RWPE1 (cell line): Measurements from ENCODE around the gene PLA2G2F.
A peak's percentile ranks its signal among the peaks of the same experiment; 100 is the strongest.
"Not testable (repeated sequence)": the region's sequence is repeated elsewhere in the genome, so short reads cannot be mapped to it uniquely, and the experiment has no call there.

ENCODE experiments used
- CTCF ChIA-PET: fragments of 350-600 bp; sonication (Branson Sonifier 250); formaldehyde crosslinking; extraction: SDS; loops from one replicate; lab custom pipeline; 2021; lab: Yijun Ruan, JAX
- POLR2A ChIA-PET: fragments of 400-600 bp; formaldehyde crosslinking; extraction: SDS; loops from one replicate; lab custom pipeline; 2020; ENCODE audit warnings: antibody characterized with exemption; ENCODE audit not compliant: low non-redundant PET; lab: Yijun Ruan, JAX
- DNase-seq: peaks from one replicate; pipeline ENCODE4 v3.0.0; 2012; ENCODE audit warnings: low spot score
- H3K27ac ChIP-seq: fragments of 450-650 bp; 2 replicates; pipeline ENCODE4 v1.5.1; 2017
- TF ChIP-seq, protein P1 (sequence below): fragments of 450-650 bp; conservative IDR thresholded peaks from 2 replicates; pipeline ENCODE4 v1.5.1; 2017; ENCODE audit warnings: low read depth, mild to moderate bottlenecking

The PLA2G2F gene

DNA sequence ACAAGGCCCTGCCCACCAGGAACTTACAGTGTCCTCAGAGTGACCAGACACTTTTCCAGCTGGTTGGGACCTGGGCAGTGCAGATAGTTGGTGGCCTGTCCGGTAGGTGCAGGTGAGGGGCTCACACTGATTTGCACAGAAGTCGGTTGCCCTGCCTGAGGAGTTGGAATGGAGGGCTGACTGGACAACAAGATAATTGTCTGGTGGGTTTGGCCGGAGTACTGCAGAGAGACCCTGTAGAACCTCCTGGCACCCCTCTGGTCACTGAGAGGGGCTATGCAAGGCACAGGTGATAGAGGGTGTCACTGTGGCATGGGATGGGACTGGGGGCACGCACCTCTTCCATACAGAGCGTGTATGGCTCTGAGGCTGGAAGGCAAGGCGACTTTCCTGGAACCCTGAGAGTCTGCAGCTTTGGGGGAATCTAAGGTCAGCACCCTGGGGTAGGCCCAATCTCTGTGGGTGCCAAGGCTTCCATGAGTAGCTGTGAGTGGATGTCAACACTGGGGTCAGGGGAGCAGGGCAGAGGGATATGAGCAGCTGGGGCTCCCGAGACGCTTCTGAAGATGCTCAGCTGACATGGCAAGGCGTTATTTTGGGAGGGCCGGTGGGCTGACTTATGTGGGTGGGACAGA is 12.2 kb upstream of the PLA2G2F start:
- ChIA-PET POLR2A (no interaction called here), CTCF (no interaction called here)
- H3K27ac ChIP-seq, result no peak overlapping the region
- TF ChIP-seq, protein P1, sequence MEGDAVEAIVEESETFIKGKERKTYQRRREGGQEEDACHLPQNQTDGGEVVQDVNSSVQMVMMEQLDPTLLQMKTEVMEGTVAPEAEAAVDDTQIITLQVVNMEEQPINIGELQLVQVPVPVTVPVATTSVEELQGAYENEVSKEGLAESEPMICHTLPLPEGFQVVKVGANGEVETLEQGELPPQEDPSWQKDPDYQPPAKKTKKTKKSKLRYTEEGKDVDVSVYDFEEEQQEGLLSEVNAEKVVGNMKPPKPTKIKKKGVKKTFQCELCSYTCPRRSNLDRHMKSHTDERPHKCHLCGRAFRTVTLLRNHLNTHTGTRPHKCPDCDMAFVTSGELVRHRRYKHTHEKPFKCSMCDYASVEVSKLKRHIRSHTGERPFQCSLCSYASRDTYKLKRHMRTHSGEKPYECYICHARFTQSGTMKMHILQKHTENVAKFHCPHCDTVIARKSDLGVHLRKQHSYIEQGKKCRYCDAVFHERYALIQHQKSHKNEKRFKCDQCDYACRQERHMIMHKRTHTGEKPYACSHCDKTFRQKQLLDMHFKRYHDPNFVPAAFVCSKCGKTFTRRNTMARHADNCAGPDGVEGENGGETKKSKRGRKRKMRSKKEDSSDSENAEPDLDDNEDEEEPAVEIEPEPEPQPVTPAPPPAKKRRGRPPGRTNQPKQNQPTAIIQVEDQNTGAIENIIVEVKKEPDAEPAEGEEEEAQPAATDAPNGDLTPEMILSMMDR, result no peak
- DNase-seq, result no peak

DNA sequence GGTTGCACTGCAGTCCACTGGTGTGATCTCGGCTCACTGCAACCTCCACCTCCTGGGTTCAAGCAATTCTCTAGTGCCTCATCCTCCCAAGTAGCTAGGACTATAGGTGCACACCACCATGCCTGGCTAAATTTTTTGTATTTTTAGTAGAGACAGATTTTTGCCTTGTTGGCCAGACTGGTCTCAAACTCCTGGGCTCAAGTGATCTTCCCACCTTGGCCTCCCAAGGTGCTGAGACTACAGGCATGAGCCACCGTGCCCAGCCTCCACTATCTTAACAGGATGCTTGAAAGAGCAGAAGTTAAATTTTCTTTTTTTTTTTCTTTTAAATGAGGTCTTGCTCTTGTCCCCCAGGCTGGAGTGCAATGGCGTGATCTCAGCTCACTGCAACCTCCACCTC is 8.6 kb upstream of the PLA2G2F start:
- POLR2A ChIA-PET, CTCF ChIA-PET: not testable (repeated sequence)

DNA sequence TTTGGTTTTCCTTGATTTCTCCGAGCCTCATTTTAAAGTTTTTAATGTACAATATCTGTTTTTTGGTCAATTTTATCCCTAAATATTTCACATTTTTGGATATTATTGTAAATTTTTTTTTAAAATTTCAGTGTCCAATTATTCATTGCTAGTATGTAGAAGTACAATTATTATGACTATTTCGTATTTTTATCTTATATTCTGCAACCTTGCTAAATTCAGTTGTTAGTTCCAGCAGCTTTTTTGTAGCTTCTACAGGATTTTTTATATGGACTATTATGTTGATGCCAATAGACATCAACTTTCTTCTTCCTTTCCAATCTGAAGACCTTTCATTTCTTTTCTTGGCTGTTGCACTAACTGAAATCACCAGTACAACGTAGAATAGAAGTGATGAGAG is 4.1 kb upstream of the PLA2G2F start:
- POLR2A ChIA-PET, result no interaction called here
- CTCF ChIA-PET, result no interaction called here
- no peak overlapping the region for H3K27ac ChIP-seq
- TF ChIP-seq, protein P1, result no peak
- no peak for DNase-seq

More for the DNA sequence above, 8.6 kb upstream of the PLA2G2F start:
- not testable (repeated sequence) for DNase-seq, H3K27ac ChIP-seq

DNA sequence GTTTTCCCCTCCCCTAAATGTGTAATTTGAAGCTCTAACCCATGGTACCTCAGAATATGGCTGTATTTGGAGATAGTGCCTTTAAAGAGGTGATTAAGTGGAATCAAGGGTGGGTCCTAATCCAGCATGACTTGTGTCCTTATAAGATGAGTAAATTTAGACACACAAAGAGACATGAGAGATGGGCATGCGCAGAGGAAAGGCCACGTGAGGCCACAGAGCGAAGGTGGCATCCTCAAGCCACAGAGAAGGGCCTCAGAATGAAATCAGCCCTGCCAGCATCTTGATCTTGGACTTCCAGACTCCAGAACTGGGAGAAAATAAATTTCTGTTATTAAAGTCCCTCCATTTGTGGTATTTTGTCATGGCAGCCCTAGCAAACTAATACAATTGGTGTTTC is 2.9 kb upstream of the PLA2G2F start:
- ChIA-PET POLR2A (no interaction called here), CTCF (no interaction called here)
- no peak overlapping the region for H3K27ac ChIP-seq
- DNase-seq, result no peak
- TF ChIP-seq, protein P1, result no peak

DNA sequence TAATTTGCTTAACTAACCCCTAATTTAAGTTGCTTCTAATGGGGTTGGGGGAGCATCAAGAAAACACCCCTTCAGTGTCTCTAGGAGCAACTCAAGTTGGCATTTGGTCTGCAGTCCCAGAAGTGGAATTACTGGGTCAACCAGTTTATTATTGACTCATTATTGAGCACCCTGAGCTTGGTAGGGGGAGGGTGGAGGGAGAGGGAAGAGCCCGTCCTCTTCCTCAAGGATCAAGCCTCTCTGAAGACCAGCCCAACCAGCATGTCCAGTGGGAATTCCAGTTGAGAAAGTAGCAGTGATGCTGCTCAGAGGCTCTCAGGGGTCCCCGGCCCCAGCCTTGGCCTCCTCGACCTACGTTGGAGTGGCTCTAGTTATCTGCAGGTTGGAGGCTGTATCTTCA is 2.1 kb upstream of the PLA2G2F start:
- no peak overlapping the region for H3K27ac ChIP-seq
- DNase-seq, result peak; percentile 67
- TF ChIP-seq, protein P1, result no peak
- ChIA-PET CTCF (no interaction called here), POLR2A (no interaction called here)

DNA sequence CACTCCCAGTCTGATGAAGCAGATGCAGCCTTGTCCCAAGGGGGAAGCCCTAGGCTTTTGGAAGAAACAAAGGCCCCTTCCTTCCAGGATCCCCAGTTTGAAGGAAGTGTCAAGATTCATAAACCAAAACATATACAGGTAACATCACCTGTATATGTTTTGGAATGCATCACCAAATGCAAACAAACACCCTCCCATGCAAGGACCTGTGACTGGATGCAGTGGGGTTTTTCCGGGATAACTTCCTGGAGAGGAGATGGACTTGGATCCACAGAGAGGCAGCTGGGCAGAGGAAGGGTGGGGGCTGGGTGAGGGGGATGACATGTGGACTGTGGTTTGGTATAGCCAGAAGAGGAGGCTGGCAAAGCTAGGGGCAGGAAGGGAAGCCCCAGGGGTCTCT is 1.5 kb upstream of the PLA2G2F start:
- no peak for DNase-seq
- CTCF ChIA-PET, result no interaction called here
- TF ChIP-seq, protein P1, result no peak
- POLR2A ChIA-PET, result no interaction called here
- H3K27ac ChIP-seq, result no peak overlapping the region

DNA sequence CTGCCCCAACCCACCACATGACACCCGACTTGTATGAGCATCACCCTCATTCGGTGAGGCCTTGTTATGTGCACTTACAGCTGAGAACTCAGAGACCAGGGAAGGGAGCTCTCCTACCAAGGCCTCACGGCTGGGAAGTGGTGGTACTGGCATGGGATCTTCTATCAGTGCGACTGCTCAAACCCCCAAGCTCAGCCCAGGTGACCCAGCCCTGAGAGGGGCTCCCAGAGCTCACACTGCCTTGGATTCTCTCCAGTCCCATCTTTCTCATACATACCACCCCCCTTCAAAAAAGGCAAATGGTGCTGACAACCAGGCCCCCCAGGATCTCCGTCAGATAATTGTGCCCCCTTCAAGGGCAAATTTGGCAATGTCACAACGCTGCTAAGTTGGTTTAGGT is 777 bp upstream of the PLA2G2F start:
- POLR2A ChIA-PET, result no interaction called here
- TF ChIP-seq, protein P1, result no peak
- CTCF ChIA-PET, result no interaction called here
- H3K27ac ChIP-seq, result no peak overlapping the region
- DNase-seq, result no peak
